Mesendoderm (in vitro differentiated cells): ENCODE data around the gene APBB2.
"Not testable (repeated sequence)": the region's sequence is repeated elsewhere in the genome, so short reads cannot be mapped to it uniquely, and the experiment has no call there.

Experiments used
- DNase-seq: peaks from one replicate; pipeline ENCODE4 v3.0.0; 2013
- H2AK5ac ChIP-seq: 2 replicates; pipeline ENCODE4 v1.6.1; 2013; ENCODE audit warnings: low read length, inconsistent platforms
- H2BK120ac ChIP-seq: 2 replicates; pipeline ENCODE4 v1.6.1; 2013; ENCODE audit warnings: low read depth, mild to moderate bottlenecking, low read length, moderate library complexity, mixed read lengths
- H2BK15ac ChIP-seq: replicated peaks from 2 replicates; pipeline ENCODE4 v1.6.1; 2013; ENCODE audit warnings: low read depth, mild to moderate bottlenecking, moderate library complexity
- H2BK5ac ChIP-seq: 2 replicates; pipeline ENCODE4 v1.6.1; 2013; ENCODE audit warnings: low read length, inconsistent platforms
- H3K18ac ChIP-seq: 2 replicates; pipeline ENCODE4 v1.6.1; 2013; ENCODE audit warnings: mild to moderate bottlenecking, low read length, mixed read lengths
- H3K23ac ChIP-seq: one replicate; pipeline ENCODE4 v1.6.1; 2013; ENCODE audit warnings: low read length
- H3K27ac ChIP-seq: 2 replicates; pipeline ENCODE4 v1.5.1; 2013; ENCODE audit warnings: low read depth, mild to moderate bottlenecking, inconsistent platforms, low read length, moderate library complexity
- H3K27me3 ChIP-seq: 2 replicates; pipeline ENCODE4 v1.6.1; 2013; ENCODE audit warnings: low read length, control low read depth, mild to moderate bottlenecking, inconsistent platforms; ENCODE audit not compliant: insufficient read depth, poor library complexity
- H3K36me3 ChIP-seq: 2 replicates; pipeline ENCODE4 v1.6.1; 2013; ENCODE audit warnings: low read length, inconsistent platforms; ENCODE audit not compliant: control insufficient read depth, insufficient read depth
- H3K4ac ChIP-seq: one replicate; pipeline ENCODE4 v1.6.1; 2013; ENCODE audit warnings: low read depth, mild to moderate bottlenecking, low read length, moderate library complexity
- H3K4me1 ChIP-seq: 2 replicates; pipeline ENCODE4 v1.6.1; 2013; ENCODE audit warnings: low read depth, low read length, inconsistent platforms; ENCODE audit not compliant: control insufficient read depth
- H3K4me2 ChIP-seq: 2 replicates; pipeline ENCODE4 v1.6.1; 2013; ENCODE audit warnings: low read length
- H3K4me3 ChIP-seq: 2 replicates; pipeline ENCODE4 v1.5.1; 2013; ENCODE audit warnings: mild to moderate bottlenecking, low read length
- H3K56ac ChIP-seq: one replicate; pipeline ENCODE4 v1.6.1; 2013; ENCODE audit warnings: low read length
- H3K79me1 ChIP-seq: 2 replicates; pipeline ENCODE4 v1.6.1; 2013; ENCODE audit warnings: low read length, inconsistent platforms
- H3K79me2 ChIP-seq: 2 replicates; pipeline ENCODE4 v1.6.1; 2013; ENCODE audit warnings: mild to moderate bottlenecking, low read length; ENCODE audit not compliant: control insufficient read depth, insufficient read depth
- H3K9ac ChIP-seq: 2 replicates; pipeline ENCODE4 v1.6.1; 2013; ENCODE audit warnings: low read length, inconsistent platforms
- H4K5ac ChIP-seq: one replicate; pipeline ENCODE4 v1.6.1; 2013; ENCODE audit warnings: low read length
- H4K8ac ChIP-seq: one replicate; pipeline ENCODE4 v1.6.1; 2013; ENCODE audit warnings: low read depth, mild to moderate bottlenecking, control low read depth, low read length, moderate library complexity
- WGBS: extraction: QIAGEN DNeasy Blood & Tissue Kit; methylation state at CpG from one replicate; pipeline ENCODE4 v1.1.7; 2013; ENCODE audit warnings: low lambda C conversion rate, missing lambda C conversion rate; ENCODE audit not compliant: insufficient coverage; ENCODE audit errors: extremely low coverage; 5-methylcytosine and 5-hydroxymethylcytosine counted together

The APBB2 gene

DNA sequence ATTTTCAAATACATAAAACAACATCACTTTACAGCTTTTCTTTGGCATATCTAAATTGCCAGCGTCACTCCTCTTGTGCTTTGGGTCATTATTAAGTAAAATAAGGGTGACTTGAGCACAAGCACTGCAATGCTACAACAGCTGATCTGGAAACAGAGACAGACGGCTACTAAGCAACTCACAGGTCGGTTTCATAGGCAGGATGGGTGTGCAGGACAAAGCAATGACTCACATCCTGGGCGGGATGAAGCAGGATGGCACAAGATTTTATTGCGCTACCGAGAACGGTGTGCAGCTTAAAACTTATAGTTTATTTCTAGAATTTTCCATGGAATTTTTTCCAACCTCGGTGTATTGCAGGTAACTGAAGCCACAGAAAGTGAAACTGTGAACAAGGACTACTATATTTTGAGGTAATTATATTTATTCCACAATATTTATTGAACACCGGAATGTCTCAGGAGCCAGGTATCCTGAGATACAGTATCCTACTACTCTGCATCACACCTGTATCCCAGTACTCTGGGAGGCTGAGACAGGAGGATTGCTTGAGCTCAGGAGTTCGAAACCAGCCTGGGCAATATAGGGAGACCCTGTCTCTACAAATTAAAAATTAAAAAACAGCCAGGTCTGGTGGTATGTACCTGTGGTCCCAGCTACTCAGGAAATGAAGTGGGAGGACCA is 215.5 kb downstream of the APBB2 start:
- no peak overlapping the region for H2BK15ac ChIP-seq
- no peak overlapping the region for H4K8ac ChIP-seq
- no CpG with 5 or more reads among the region's 10 CpGs for WGBS
- H3K27ac ChIP-seq = no peak overlapping the region
- no peak overlapping the region for H3K23ac ChIP-seq
- H2BK120ac ChIP-seq = peak overlapping the region; percentile 54
- no peaks in the 10 kb centered on the region for H3K79me2 ChIP-seq
- H3K4me2 ChIP-seq = no peak overlapping the region
- H4K5ac ChIP-seq = no peak overlapping the region
- no peak overlapping the region for H2BK5ac ChIP-seq
- no peak overlapping the region for H3K4ac ChIP-seq
- no peak overlapping the region for H3K56ac ChIP-seq
- H3K18ac ChIP-seq = no peak overlapping the region
- H3K4me1 ChIP-seq = no peaks in the 10 kb centered on the region
- no peak overlapping the region for H3K9ac ChIP-seq
- H3K36me3 ChIP-seq = no peaks in the 10 kb centered on the region
- DNase-seq = peak; percentile 32
- no peaks in the 10 kb centered on the region for H3K27me3 ChIP-seq
- H2AK5ac ChIP-seq = no peak overlapping the region
- no peak overlapping the region for H3K4me3 ChIP-seq
- no peaks in the 10 kb centered on the region for H3K79me1 ChIP-seq

- H3K4ac ChIP-seq = no peak overlapping the region
These were observed 218.5 kb downstream of the APBB2 start for GRCh38 chr4:40995850-40996249.

GRCh38 chr4:40994321-40994720 is 220.0 kb downstream of the APBB2 start:
- H3K36me3 ChIP-seq, H2BK5ac ChIP-seq, H3K79me2 ChIP-seq, H3K79me1 ChIP-seq, H3K4me2 ChIP-seq, DNase-seq, H2BK15ac ChIP-seq, H2AK5ac ChIP-seq, H4K5ac ChIP-seq, H3K4me3 ChIP-seq, H3K18ac ChIP-seq, H3K27me3 ChIP-seq, H3K56ac ChIP-seq, H2BK120ac ChIP-seq, H3K23ac ChIP-seq, H3K4ac ChIP-seq, H3K27ac ChIP-seq, H3K4me1 ChIP-seq, H3K9ac ChIP-seq, H4K8ac ChIP-seq: not testable (repeated sequence)
- no CpG with 5 or more reads among the region's 4 CpGs for WGBS

More at GRCh38 chr4:40995850-40996249, 218.5 kb downstream of the APBB2 start:
- no peak overlapping the region for H3K56ac ChIP-seq
- no peaks in the 10 kb centered on the region for H3K27me3 ChIP-seq
- no peak overlapping the region for H3K18ac ChIP-seq
- no peak overlapping the region for H2BK5ac ChIP-seq
- H3K4me3 ChIP-seq = no peak overlapping the region
- no peaks in the 10 kb centered on the region for H3K4me1 ChIP-seq
- no peak overlapping the region for H2BK15ac ChIP-seq
- WGBS = no CpG with 5 or more reads among the region's 2 CpGs
- no peak overlapping the region for H4K8ac ChIP-seq
- H4K5ac ChIP-seq = no peak overlapping the region
- DNase-seq = no peak
- H3K79me1 ChIP-seq = no peaks in the 10 kb centered on the region
- no peaks in the 10 kb centered on the region for H3K79me2 ChIP-seq
- H3K23ac ChIP-seq = no peak overlapping the region
- no peaks in the 10 kb centered on the region for H3K36me3 ChIP-seq
- H3K27ac ChIP-seq = no peak overlapping the region
- H3K4me2 ChIP-seq = no peak overlapping the region
- no peak overlapping the region for H2AK5ac ChIP-seq
- no peak overlapping the region for H3K9ac ChIP-seq
- no peak overlapping the region for H2BK120ac ChIP-seq

DNA sequence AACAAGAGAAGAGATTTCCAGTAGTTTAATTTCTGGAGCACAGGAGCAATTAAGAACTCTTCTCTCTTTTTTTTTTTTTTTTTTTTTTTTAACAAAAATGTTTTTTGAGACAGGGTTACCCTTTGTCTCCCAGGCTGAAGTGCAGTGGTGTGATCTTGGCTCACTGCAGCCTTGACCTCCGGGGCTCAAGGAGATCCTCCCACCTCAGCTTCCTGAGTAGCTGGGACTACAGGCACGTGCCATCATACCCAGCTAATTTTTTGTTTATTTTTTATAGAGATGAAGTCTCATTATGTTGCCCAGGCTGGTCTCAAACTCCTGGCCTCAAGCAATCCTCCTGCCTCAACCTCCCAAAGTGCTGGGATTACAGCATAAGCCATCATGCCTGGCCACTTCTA is 221.0 kb downstream of the APBB2 start:
- not testable (repeated sequence) for H3K27ac ChIP-seq, H4K8ac ChIP-seq, H4K5ac ChIP-seq, H3K4ac ChIP-seq, H2BK120ac ChIP-seq, H3K4me2 ChIP-seq, H2AK5ac ChIP-seq, H3K4me1 ChIP-seq, H2BK15ac ChIP-seq, H3K79me1 ChIP-seq, H3K23ac ChIP-seq, H3K36me3 ChIP-seq, H2BK5ac ChIP-seq, H3K9ac ChIP-seq, DNase-seq, H3K18ac ChIP-seq, H3K56ac ChIP-seq, H3K79me2 ChIP-seq, H3K27me3 ChIP-seq, H3K4me3 ChIP-seq
- WGBS = no CpG with 5 or more reads among the region's 2 CpGs

GRCh38 chr4:40992472-40993295 is 221.7 kb downstream of the APBB2 start:
- H3K27ac ChIP-seq = no peak overlapping the region

More at GRCh38 chr4:40992472-40993295, 221.7 kb downstream of the APBB2 start:
- no peak for DNase-seq
- no peak overlapping the region for H2BK15ac ChIP-seq
- no peak overlapping the region for H2BK120ac ChIP-seq
- no peak overlapping the region for H3K4ac ChIP-seq
- no peak overlapping the region for H4K8ac ChIP-seq
- H3K4me1 ChIP-seq = peaks cover 4% of the 10 kb centered on the region
- H3K56ac ChIP-seq = no peak overlapping the region
- H3K79me1 ChIP-seq = no peaks in the 10 kb centered on the region
- no peak overlapping the region for H3K9ac ChIP-seq
- H3K18ac ChIP-seq = no peak overlapping the region
- H3K4me2 ChIP-seq = no peak overlapping the region
- H3K23ac ChIP-seq = no peak overlapping the region
- H3K36me3 ChIP-seq = no peaks in the 10 kb centered on the region
- H2BK5ac ChIP-seq = no peak overlapping the region
- no peak overlapping the region for H2AK5ac ChIP-seq
- no peaks in the 10 kb centered on the region for H3K27me3 ChIP-seq
- no peaks in the 10 kb centered on the region for H3K79me2 ChIP-seq
- H4K5ac ChIP-seq = no peak overlapping the region
- H3K4me3 ChIP-seq = no peak overlapping the region
- WGBS = no CpG with 5 or more reads among the region's 17 CpGs
